Measurements from ENCODE around the gene SMARCD2.

Gene SMARCD2

GRCh38 chr17:63848834-63849689, 6.6 kb upstream of the SMARCD2 start:
- peak; percentile 89 for DNase-seq

- DNase-seq, result no peak
Observed at GRCh38 chr17:63847525-63848249, 5.2 kb upstream of the SMARCD2 start.

- DNase-seq, result no peak
Observed at GRCh38 chr17:63845509-63845908, 3.0 kb upstream of the SMARCD2 start.

GRCh38 chr17:63843910-63844677, 1.6 kb upstream of the SMARCD2 start:
- peak; percentile 16 for DNase-seq

GRCh38 chr17:63843387-63843888, 953 bp upstream of the SMARCD2 start:
- peak; percentile 94 for DNase-seq

GRCh38 chr17:63842173-63842539, 329 bp downstream of the SMARCD2 start:
- DNase-seq, result no peak

- DNase-seq, result peak; percentile 45
Observed at GRCh38 chr17:63841350-63842172, 924 bp downstream of the SMARCD2 start.

GRCh38 chr17:63840591-63841349, 1.7 kb downstream of the SMARCD2 start:
- DNase-seq, result no peak

GRCh38 chr17:63838631-63839171, 3.8 kb downstream of the SMARCD2 start:
- DNase-seq, result no peak

GRCh38 chr17:63837962-63838600, 4.4 kb downstream of the SMARCD2 start:
- no peak for DNase-seq

- no peak for DNase-seq
Observed at GRCh38 chr17:63837480-63837879, 5.0 kb downstream of the SMARCD2 start.

GRCh38 chr17:63836811-63837210, 5.7 kb downstream of the SMARCD2 start:
- DNase-seq, result no peak

- no peak for DNase-seq
Observed at GRCh38 chr17:63835167-63835720, 7.2 kb downstream of the SMARCD2 start.

GRCh38 chr17:63834431-63835166, 7.9 kb downstream of the SMARCD2 start:
- DNase-seq, result peak; percentile 89

GRCh38 chr17:63833741-63834373, 8.6 kb downstream of the SMARCD2 start:
- DNase-seq, result no peak

- no peak for DNase-seq
Observed at GRCh38 chr17:63833026-63833740, 9.3 kb downstream of the SMARCD2 start.

GRCh38 chr17:63832455-63832854, 10.0 kb downstream of the SMARCD2 start:
- DNase-seq, result no peak

- DNase-seq, result no peak
Observed at GRCh38 chr17:63832014-63832413, 10.5 kb downstream of the SMARCD2 start.

All from RPMI8226 (cell line).